Tibial artery (tissue), 4 donors: ENCODE results near the gene PSTPIP1.
A peak's percentile ranks its signal among the peaks of the same experiment; 100 is the strongest.

ENCODE experiments used
- DNase-seq, 2 donors: peaks; one replicate each; pipeline ENCODE4 v3.0.0-alpha.2; 2019
- H3K27ac ChIP-seq, 2 donors: fragments of 200-600 bp; sonication (generic) in 1 of 2; 1 replicate in 1 of 2; 2 replicates in 1 of 2; pipeline ENCODE4 v1.5.1; 2018 to 2019; ENCODE audit warnings: mild to moderate bottlenecking in 1 of 2
- H3K27me3 ChIP-seq, 2 donors: fragments of 200-600 bp; sonication (generic) in 1 of 2; one replicate each; pipeline versions ENCODE4 v1.5.1 to v1.6.0; 2016 to 2019
- H3K36me3 ChIP-seq, 3 donors: fragments of 200-600 bp; sonication (generic) in 2 of 3; one replicate each; pipeline ENCODE4 v1.5.1; 2016 to 2019; ENCODE audit warnings: mild to moderate bottlenecking in 2 of 3
- H3K4me1 ChIP-seq, 4 donors: fragments of 200-600 bp; sonication (generic) in 2 of 4; 1 replicate in 3 of 4; 2 replicates in 1 of 4; pipeline ENCODE4 v1.5.1; 2016 to 2019
- H3K4me3 ChIP-seq, 2 donors: fragments of 200-600 bp; sonication (generic) in 1 of 2; 1 replicate in 1 of 2; 2 replicates in 1 of 2; pipeline ENCODE4 v1.5.1; 2018 to 2019; ENCODE audit warnings: mild to moderate bottlenecking in 2 of 2
- H3K9me3 ChIP-seq, 3 donors: fragments of 200-600 bp; sonication (generic) in 1 of 3; one replicate each; pipeline ENCODE4 v1.5.1; 2016 to 2019
- CTCF ChIP-seq, 2 experiments: fragments of 200-600 bp in 1 of 2; fragments of 450-650 bp in 1 of 2; IDR thresholded peaks; one replicate each; pipeline ENCODE4 v1.5.1; 2017 to 2019; ENCODE audit warnings: antibody characterized with exemption in 2 of 2, mild to moderate bottlenecking in 1 of 2, moderate library complexity in 1 of 2
- intact Hi-C: fragments of 100-400 bp; cut with DNase I; formaldehyde crosslinking; loops from one replicate; pipeline ENCODE4 v1.15.0; 2023; ENCODE audit warnings: low total_unique reads

PSTPIP1 gene

GRCh38 chr15:76987276-76987675 is 7.7 kb upstream of the PSTPIP1 start:
- no peak for DNase-seq
- Histone ChIP-seq H3K27ac (no peak overlapping the region), H3K27me3 (no peaks in the 10 kb centered on the region), H3K4me3 (no peak overlapping the region), H3K36me3 (no peaks in the 10 kb centered on the region), H3K4me1 (no peaks in the 10 kb centered on the region), H3K9me3 (no peaks in the 10 kb centered on the region)
- no peak for TF ChIP-seq CTCF (IDR thresholded peaks at IDR 0.05)
- intact Hi-C loops: no loop called here

GRCh38 chr15:76987896-76988860 is 6.7 kb upstream of the PSTPIP1 start:
- intact Hi-C loops: no loop called here
- no peaks in the 10 kb centered on the region for H3K27me3 ChIP-seq
- DNase-seq: peak; percentile 69 to 77
- TF ChIP-seq CTCF (IDR thresholded peaks at IDR 0.05): no peak
- no peaks in the 10 kb centered on the region for H3K9me3 ChIP-seq
- no peaks in the 10 kb centered on the region for H3K36me3 ChIP-seq
- H3K27ac ChIP-seq: no peak overlapping the region
- H3K4me1 ChIP-seq: no peaks in the 10 kb centered on the region
- no peak overlapping the region for H3K4me3 ChIP-seq

GRCh38 chr15:76988867-76989780 is 5.8 kb upstream of the PSTPIP1 start:
- Histone ChIP-seq H3K27me3 (no peaks in the 10 kb centered on the region), H3K4me1 (no peaks in the 10 kb centered on the region), H3K36me3 (no peaks in the 10 kb centered on the region), H3K4me3 (no peak overlapping the region), H3K9me3 (no peaks in the 10 kb centered on the region), H3K27ac (no peak overlapping the region)
- intact Hi-C loops: no loop called here
- TF ChIP-seq CTCF (IDR thresholded peaks at IDR 0.05): no peak
- DNase-seq: peak in 1 of 2 donors; percentile 63

GRCh38 chr15:76991048-76991447 is 3.9 kb upstream of the PSTPIP1 start:
- Histone ChIP-seq H3K27me3 (no peaks in the 10 kb centered on the region), H3K27ac (no peak overlapping the region), H3K9me3 (no peaks in the 10 kb centered on the region), H3K4me3 (no peak overlapping the region), H3K36me3 (no peaks in the 10 kb centered on the region), H3K4me1 (peaks cover 0 to 15% (median 10%) of the 10 kb centered on the region in 4 donors)
- peak in 1 of 2 donors; percentile 68 for DNase-seq
- intact Hi-C loops: no loop called here
- TF ChIP-seq CTCF (IDR thresholded peaks at IDR 0.05): no peak

- H3K9me3 ChIP-seq: no peaks in the 10 kb centered on the region
- H3K27ac ChIP-seq: no peak overlapping the region
- H3K4me1 ChIP-seq: peaks cover 0 to 24% (median 18%) of the 10 kb centered on the region in 4 donors
- intact Hi-C loops: no loop called here
- no peak overlapping the region for H3K4me3 ChIP-seq
- H3K36me3 ChIP-seq: no peaks in the 10 kb centered on the region
- peak; percentile 64 to 68 for DNase-seq
- TF ChIP-seq CTCF (IDR thresholded peaks at IDR 0.05): no peak
- no peaks in the 10 kb centered on the region for H3K27me3 ChIP-seq
Measured at GRCh38 chr15:76991741-76992645, 2.9 kb upstream of the PSTPIP1 start.
